Measurements from ENCODE around the gene ZNF784.
A peak's percentile ranks its signal among the peaks of the same experiment; 100 is the strongest.

The ZNF784 gene

GRCh38 chr19:55656988-55657747 is 32.8 kb upstream of the ZNF784 start:
- no peak for DNase-seq (ENCODE audit: low read depth in 2 of 2)
- peak overlapping the region; percentile 90 to 95 for H3K4me3 ChIP-seq (replicated peaks in 1 of 2; ENCODE audit: low read depth in 2 of 2, low read length in 2 of 2)
- TF ChIP-seq, protein P1, sequence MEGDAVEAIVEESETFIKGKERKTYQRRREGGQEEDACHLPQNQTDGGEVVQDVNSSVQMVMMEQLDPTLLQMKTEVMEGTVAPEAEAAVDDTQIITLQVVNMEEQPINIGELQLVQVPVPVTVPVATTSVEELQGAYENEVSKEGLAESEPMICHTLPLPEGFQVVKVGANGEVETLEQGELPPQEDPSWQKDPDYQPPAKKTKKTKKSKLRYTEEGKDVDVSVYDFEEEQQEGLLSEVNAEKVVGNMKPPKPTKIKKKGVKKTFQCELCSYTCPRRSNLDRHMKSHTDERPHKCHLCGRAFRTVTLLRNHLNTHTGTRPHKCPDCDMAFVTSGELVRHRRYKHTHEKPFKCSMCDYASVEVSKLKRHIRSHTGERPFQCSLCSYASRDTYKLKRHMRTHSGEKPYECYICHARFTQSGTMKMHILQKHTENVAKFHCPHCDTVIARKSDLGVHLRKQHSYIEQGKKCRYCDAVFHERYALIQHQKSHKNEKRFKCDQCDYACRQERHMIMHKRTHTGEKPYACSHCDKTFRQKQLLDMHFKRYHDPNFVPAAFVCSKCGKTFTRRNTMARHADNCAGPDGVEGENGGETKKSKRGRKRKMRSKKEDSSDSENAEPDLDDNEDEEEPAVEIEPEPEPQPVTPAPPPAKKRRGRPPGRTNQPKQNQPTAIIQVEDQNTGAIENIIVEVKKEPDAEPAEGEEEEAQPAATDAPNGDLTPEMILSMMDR (IDR thresholded peaks at IDR 0.05; ENCODE audit: low read depth, low read length), result no peak

GRCh38 chr19:55656552-55656951 is 32.2 kb upstream of the ZNF784 start:
- no peak for DNase-seq (ENCODE audit: low read depth in 2 of 2)
- TF ChIP-seq, protein P1 (IDR thresholded peaks at IDR 0.05; ENCODE audit: low read depth, low read length), result no peak
- H3K4me3 ChIP-seq (replicated peaks in 1 of 2; ENCODE audit: low read depth in 2 of 2, low read length in 2 of 2), result peak overlapping the region; percentile 90 to 95

DNA sequence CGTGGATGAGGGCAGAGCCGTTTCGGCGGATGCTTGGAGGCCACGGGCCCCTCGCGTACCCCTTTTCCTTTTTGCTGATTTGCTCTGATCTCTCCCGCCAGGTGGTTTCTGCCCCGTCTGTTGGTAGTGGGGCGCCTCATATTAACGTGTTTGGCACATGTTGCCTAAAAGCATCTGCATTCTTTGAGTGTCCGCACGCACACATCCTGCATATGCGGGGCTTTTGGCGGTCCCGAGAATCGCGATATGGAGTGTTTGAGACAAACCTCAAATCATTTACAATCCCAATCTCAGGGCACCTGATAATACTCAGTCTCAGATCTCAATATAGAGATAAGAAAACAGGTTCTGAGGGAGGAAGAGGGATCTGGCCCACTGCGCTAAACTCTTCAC is 31.3 kb upstream of the ZNF784 start:
- TF ChIP-seq, protein P1 (IDR thresholded peaks at IDR 0.05; ENCODE audit: low read depth, low read length), result no peak
- H3K4me3 ChIP-seq (replicated peaks in 1 of 2; ENCODE audit: low read depth in 2 of 2, low read length in 2 of 2), result peak overlapping the region; percentile 90 to 95
- no peak for DNase-seq (ENCODE audit: low read depth in 2 of 2)

- DNase-seq (ENCODE audit: low read depth in 2 of 2), result peak; percentile 95 to 96
- TF ChIP-seq, protein P1 (IDR thresholded peaks at IDR 0.05; ENCODE audit: low read depth, low read length), result no peak
- H3K4me3 ChIP-seq (replicated peaks in 1 of 2; ENCODE audit: low read depth in 2 of 2, low read length in 2 of 2), result peak within 1 kb of the TSS; percentile 90 to 95
These were observed 30.7 kb upstream of the ZNF784 start, which contains the start of gene U2AF2 for GRCh38 chr19:55654868-55655647. TSS of gene U2AF2 (plus strand) at chr19:55655035. CDS start at chr19:55655105, 70 bp downstream.

- peak overlapping the region; percentile 80 to 90 for H3K4me3 ChIP-seq (replicated peaks in 1 of 2; ENCODE audit: low read depth in 2 of 2, low read length in 2 of 2)
- TF ChIP-seq, protein P1 (IDR thresholded peaks at IDR 0.05; ENCODE audit: low read depth, low read length), result no peak
- peak; percentile 100 for DNase-seq (ENCODE audit: low read depth in 2 of 2)
These were observed 30.0 kb upstream of the ZNF784 start for GRCh38 chr19:55654323-55654867.

DNA sequence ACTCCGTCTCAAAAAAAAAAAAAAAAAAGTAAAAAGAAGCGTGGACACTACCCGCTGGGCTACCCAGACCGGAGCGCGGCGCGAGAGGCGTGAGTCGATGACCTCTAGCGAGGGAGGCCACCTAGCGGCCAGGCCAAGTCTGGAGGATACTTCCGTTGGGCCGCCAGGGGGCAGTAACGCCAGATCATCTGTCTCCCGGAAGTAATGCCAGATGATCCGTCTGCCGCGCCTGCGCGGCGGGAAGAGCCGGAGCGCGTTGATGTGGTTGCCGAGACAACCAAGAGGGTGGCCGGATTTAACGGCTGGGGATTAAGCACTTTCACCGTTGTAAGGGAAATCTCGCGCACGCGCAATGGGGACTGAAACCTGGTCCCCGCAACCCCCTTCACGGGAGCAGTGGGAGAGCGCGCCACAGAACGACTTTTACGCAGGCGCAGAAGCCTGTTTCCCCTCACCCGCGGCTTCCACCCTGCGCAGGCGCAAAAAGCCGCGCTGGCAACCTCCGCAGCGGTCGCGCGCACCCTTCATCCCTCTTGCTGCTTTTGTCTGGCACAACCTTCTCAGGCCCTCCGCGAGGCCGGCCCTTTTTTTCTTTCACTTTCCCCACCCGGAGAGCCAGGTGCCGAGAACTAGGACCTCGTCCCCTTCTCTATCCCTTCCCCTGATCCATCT is 29.4 kb upstream of the ZNF784 start:
- H3K4me3 ChIP-seq (replicated peaks in 1 of 2; ENCODE audit: low read depth in 2 of 2, low read length in 2 of 2), result peak overlapping the region; percentile 80 to 90
- TF ChIP-seq, protein P1 (IDR thresholded peaks at IDR 0.05; ENCODE audit: low read depth, low read length), result peak; percentile 100
- peak; percentile 99 for DNase-seq (ENCODE audit: low read depth in 2 of 2)
